Prostate gland (tissue), 2 donors: ENCODE data around the gene SLC24A3. TPM values are rescaled to one million over a fixed set of nuclear protein-coding genes. Genes with fewer than 3 reads are reported as not detected.

Source experiments
- DNase-seq: peaks from one replicate; pipeline ENCODE4 v3.0.0-alpha.2; 2019; ENCODE audit warnings: low spot score
- H3K27ac ChIP-seq, 2 donors: fragments of 200-600 bp; sonication (generic); 2 replicates each; pipeline ENCODE4 v1.5.1; 2017 to 2019
- H3K27me3 ChIP-seq: fragments of 200-600 bp; sonication (generic); replicated peaks from 2 replicates; pipeline ENCODE4 v1.5.1; 2019; ENCODE audit not compliant: insufficient read depth
- H3K36me3 ChIP-seq, 2 donors: fragments of 200-600 bp; sonication (generic); 1 replicate in 1 of 2; 2 replicates in 1 of 2; pipeline versions ENCODE4 v1.5.1 to v1.8.1; 2017 to 2019
- H3K4me1 ChIP-seq: fragments of 200-600 bp; sonication (generic); replicated peaks from 2 replicates; pipeline ENCODE4 v1.5.1; 2019
- H3K4me3 ChIP-seq, 2 donors: fragments of 200-600 bp; sonication (generic); 2 replicates each; pipeline ENCODE4 v1.5.1; 2017 to 2019
- H3K9me3 ChIP-seq: fragments of 200-600 bp; sonication (generic); 2 replicates; pipeline ENCODE4 v1.5.1; 2017
- CTCF ChIP-seq, 4 experiments: fragments of 200-600 bp in 2 of 4; fragments of 450-650 bp in 2 of 4; sonication (generic) in 2 of 4; IDR thresholded peaks; 1 replicate in 3 of 4; 2 replicates in 1 of 4; pipeline ENCODE4 v1.5.1; 2016 to 2019; ENCODE audit warnings: antibody characterized with exemption in 4 of 4, mild to moderate bottlenecking in 2 of 4, moderate library complexity in 2 of 4
- POLR2A ChIP-seq: fragments of 450-650 bp; IDR thresholded peaks from one replicate; pipeline ENCODE4 v1.6.1; 2016; ENCODE audit warnings: antibody characterized with exemption, mild to moderate bottlenecking
- POLR2AphosphoS5 ChIP-seq: sonication (generic); formaldehyde crosslinking; IDR thresholded peaks from one replicate; pipeline ENCODE4 v1.6.1; 2017; ENCODE audit warnings: antibody characterized with exemption
- WGBS: methylation state at CpG from one replicate; pipeline ENCODE4 v1.1.5; 2018; 5-methylcytosine and 5-hydroxymethylcytosine counted together
- intact Hi-C: fragments of 100-400 bp; cut with DNase I; formaldehyde crosslinking; loops from one replicate; pipeline ENCODE4 v1.14.2; 2022
- total RNA-seq, 2 donors: library from RNA; depleted of rRNA; stranded (reverse); fragments of >200 nt; gene quantifications; one replicate each; pipeline ENCODE4 v1.1.0, GENCODE V29; 2016

The SLC24A3 gene
- total RNA-seq, 2 donors from 2014 or later = 4.6 to 8.0 TPM

GRCh38 chr20:19709635-19710335 is 497.3 kb downstream of the SLC24A3 start:
- Histone ChIP-seq H3K27ac (no peak overlapping the region), H3K27me3 (no peaks in the 10 kb centered on the region), H3K9me3 (no peaks in the 10 kb centered on the region), H3K4me3 (no peak overlapping the region), H3K4me1 (peaks cover 4% of the 10 kb centered on the region), H3K36me3 (no peaks in the 10 kb centered on the region)
- no peak for DNase-seq
- intact Hi-C loops = loop anchor here (5.0 kb wide), 2 partner anchors 53 to 293 kb away; no protein-coding TSS in a partner anchor
- TF ChIP-seq CTCF (IDR thresholded peaks at IDR 0.05) = no peak
- TF ChIP-seq POLR2AphosphoS5 = no peak
- no peak for TF ChIP-seq POLR2A
- 83% methylated on average over 1 of the region's 1 CpG for WGBS

- TF ChIP-seq CTCF (IDR thresholded peaks at IDR 0.05) (no peak), POLR2A (no peak), POLR2AphosphoS5 (peak; percentile 11)
- peaks cover 4% of the 10 kb centered on the region for H3K4me1 ChIP-seq
- intact Hi-C loops = loop anchor here (5.0 kb wide), 2 partner anchors 52 to 292 kb away; no protein-coding TSS in a partner anchor
These were observed 498.1 kb downstream of the SLC24A3 start for GRCh38 chr20:19710336-19711120.

GRCh38 chr20:19711126-19711525 is 498.7 kb downstream of the SLC24A3 start:
- intact Hi-C loops = loop anchor here (5.0 kb wide), 2 partner anchors 51 to 291 kb away; no protein-coding TSS in a partner anchor
- no peaks in the 10 kb centered on the region for H3K9me3 ChIP-seq
- H3K4me1 ChIP-seq = peaks cover 4% of the 10 kb centered on the region
- no peak overlapping the region for H3K27ac ChIP-seq
- DNase-seq = no peak
- TF ChIP-seq POLR2AphosphoS5 (no peak), POLR2A (no peak), CTCF (IDR thresholded peaks at IDR 0.05) (no peak)
- H3K27me3 ChIP-seq = no peaks in the 10 kb centered on the region
- WGBS = 90% methylated on average over 11 of the region's 11 CpGs
- no peaks in the 10 kb centered on the region for H3K36me3 ChIP-seq
- H3K4me3 ChIP-seq = no peak overlapping the region

More at GRCh38 chr20:19710336-19711120, 498.1 kb downstream of the SLC24A3 start:
- no peaks in the 10 kb centered on the region for H3K27me3 ChIP-seq
- no peak overlapping the region for H3K27ac ChIP-seq
- no peaks in the 10 kb centered on the region for H3K9me3 ChIP-seq
- H3K36me3 ChIP-seq = no peaks in the 10 kb centered on the region
- no peak overlapping the region for H3K4me3 ChIP-seq
- WGBS = 30% methylated on average over 5 of the region's 5 CpGs
- DNase-seq = no peak

GRCh38 chr20:19712721-19713260 is 500.3 kb downstream of the SLC24A3 start:
- Histone ChIP-seq H3K4me3 (no peak overlapping the region), H3K27ac (peak overlapping the region in 1 of 2 donors; percentile 2), H3K4me1 (peaks cover 4% of the 10 kb centered on the region), H3K27me3 (no peaks in the 10 kb centered on the region), H3K9me3 (no peaks in the 10 kb centered on the region), H3K36me3 (no peaks in the 10 kb centered on the region)
- TF ChIP-seq POLR2A (no peak), POLR2AphosphoS5 (peak; percentile 85), CTCF (IDR thresholded peaks at IDR 0.05) (no peak)
- peak; percentile 36 for DNase-seq
- intact Hi-C loops = loop anchor here (5.0 kb wide), 2 partner anchors 50 to 290 kb away; no protein-coding TSS in a partner anchor
- WGBS = 15% methylated on average over 4 of the region's 4 CpGs
